IPS DF 19.7 (cell line): Measurements from ENCODE around the gene FOXO3B.
"Not testable (repeated sequence)": the region's sequence is repeated elsewhere in the genome, so short reads cannot be mapped to it uniquely, and the experiment has no call there.

ENCODE experiments used
- DNase-seq: peaks from one replicate; pipeline ENCODE4 v3.0.0-alpha.2; 2013; ENCODE audit warnings: low read depth, low spot score

FOXO3B gene

GRCh38 chr17:18650094-18650493 is 32.0 kb downstream of the FOXO3B start:
- DNase-seq = not testable (repeated sequence)

- not testable (repeated sequence) for DNase-seq
Measured at GRCh38 chr17:18644291-18644690, 37.8 kb downstream of the FOXO3B start, which contains the start of gene TBC1D28. Gene TBC1D28, minus strand, starts transcription at chr17:18644391. Its CDS starts 3,039 bp downstream, at chr17:18641352.

- not testable (repeated sequence) for DNase-seq
Measured at GRCh38 chr17:18643124-18643523, 39.0 kb downstream of the FOXO3B start.

- DNase-seq = not testable (repeated sequence)
Measured at GRCh38 chr17:18638357-18638756, 43.8 kb downstream of the FOXO3B start.

- not testable (repeated sequence) for DNase-seq
Measured at GRCh38 chr17:18636237-18636636, 45.9 kb downstream of the FOXO3B start.

- DNase-seq = not testable (repeated sequence)
Measured at GRCh38 chr17:18635773-18636172, 46.3 kb downstream of the FOXO3B start.

- DNase-seq = not testable (repeated sequence)
Measured at GRCh38 chr17:18634550-18635263, 47.4 kb downstream of the FOXO3B start.
